ENCODE results near the gene WIPF1.
"Not testable (repeated sequence)": the region's sequence is repeated elsewhere in the genome, so short reads cannot be mapped to it uniquely, and the experiment has no call there.

Gene WIPF1

DNA sequence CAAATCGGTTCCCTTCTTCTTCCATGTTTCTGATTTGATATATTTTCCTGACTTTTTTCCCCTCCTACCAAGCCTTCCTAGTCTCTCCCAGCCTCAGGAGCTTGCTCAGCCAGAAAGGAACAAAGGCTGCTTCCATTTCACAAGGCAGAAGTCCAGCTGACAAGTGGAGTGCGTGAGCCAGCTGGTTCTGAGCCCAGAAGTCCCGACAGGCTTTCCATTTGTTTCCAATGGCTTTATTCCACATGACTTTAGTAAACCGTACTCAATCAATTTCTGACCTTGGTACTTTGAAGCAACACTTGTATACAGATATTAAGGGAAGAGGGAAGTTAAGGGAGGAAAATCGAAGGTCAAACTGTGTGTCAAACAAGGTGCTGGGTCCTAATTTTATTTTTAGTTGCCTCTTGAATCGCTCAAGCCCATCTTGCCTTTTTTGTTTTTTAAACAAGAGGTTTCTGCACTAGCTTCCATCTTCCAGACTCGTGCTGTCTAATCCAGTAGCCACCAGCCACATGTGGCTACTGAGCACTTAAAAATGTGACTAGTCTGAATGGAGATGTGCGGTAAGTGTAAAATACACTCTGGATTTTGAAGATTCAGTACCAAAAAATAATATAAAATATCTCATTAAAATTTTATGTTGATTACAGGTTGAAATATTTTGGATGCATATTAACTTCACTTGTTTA, 36.2 kb downstream of the WIPF1 start:
- Mint-ChIP-seq H3K36me3 (ENCODE audit: low read depth) (peaks cover 38% of the 10 kb centered on the region), H3K4me1 (peaks cover 13% of the 10 kb centered on the region), H3K9me3 (no peaks in the 10 kb centered on the region), H3K27ac (peak overlapping the region; percentile 72), H3K27me3 (no peaks in the 10 kb centered on the region), H3K4me3 (no peak overlapping the region)
- DNase-seq (no peak), ATAC-seq (no peak)

- Mint-ChIP-seq H3K9me3 (no peaks in the 10 kb centered on the region), H3K4me1 (peaks cover 20% of the 10 kb centered on the region), H3K4me3 (no peak overlapping the region), H3K27me3 (no peaks in the 10 kb centered on the region), H3K36me3 (ENCODE audit: low read depth) (peaks cover 40% of the 10 kb centered on the region), H3K27ac (peak overlapping the region; percentile 72)
- ATAC-seq (no peak), DNase-seq (no peak)
These were observed 36.9 kb downstream of the WIPF1 start for GRCh38 chr2:174560737-174561136.

GRCh38 chr2:174555998-174556397, 41.6 kb downstream of the WIPF1 start:
- Mint-ChIP-seq H3K27ac (no peak overlapping the region), H3K27me3 (no peaks in the 10 kb centered on the region)

GRCh38 chr2:174554529-174555150, 43.0 kb downstream of the WIPF1 start:
- Mint-ChIP-seq H3K4me1 (peaks cover 45% of the 10 kb centered on the region), H3K9me3 (no peaks in the 10 kb centered on the region), H3K27me3 (no peaks in the 10 kb centered on the region), H3K4me3 (no peak overlapping the region), H3K27ac (peak overlapping the region; percentile 82), H3K36me3 (ENCODE audit: low read depth) (peaks cover 12% of the 10 kb centered on the region)
- ATAC-seq: no peak
- no peak for DNase-seq

More at GRCh38 chr2:174555998-174556397, 41.6 kb downstream of the WIPF1 start:
- H3K36me3 Mint-ChIP-seq (ENCODE audit: low read depth): peaks cover 17% of the 10 kb centered on the region
- no peak overlapping the region for H3K4me3 Mint-ChIP-seq
- no peaks in the 10 kb centered on the region for H3K9me3 Mint-ChIP-seq
- DNase-seq: no peak
- peaks cover 52% of the 10 kb centered on the region for H3K4me1 Mint-ChIP-seq
- no peak for ATAC-seq

DNA sequence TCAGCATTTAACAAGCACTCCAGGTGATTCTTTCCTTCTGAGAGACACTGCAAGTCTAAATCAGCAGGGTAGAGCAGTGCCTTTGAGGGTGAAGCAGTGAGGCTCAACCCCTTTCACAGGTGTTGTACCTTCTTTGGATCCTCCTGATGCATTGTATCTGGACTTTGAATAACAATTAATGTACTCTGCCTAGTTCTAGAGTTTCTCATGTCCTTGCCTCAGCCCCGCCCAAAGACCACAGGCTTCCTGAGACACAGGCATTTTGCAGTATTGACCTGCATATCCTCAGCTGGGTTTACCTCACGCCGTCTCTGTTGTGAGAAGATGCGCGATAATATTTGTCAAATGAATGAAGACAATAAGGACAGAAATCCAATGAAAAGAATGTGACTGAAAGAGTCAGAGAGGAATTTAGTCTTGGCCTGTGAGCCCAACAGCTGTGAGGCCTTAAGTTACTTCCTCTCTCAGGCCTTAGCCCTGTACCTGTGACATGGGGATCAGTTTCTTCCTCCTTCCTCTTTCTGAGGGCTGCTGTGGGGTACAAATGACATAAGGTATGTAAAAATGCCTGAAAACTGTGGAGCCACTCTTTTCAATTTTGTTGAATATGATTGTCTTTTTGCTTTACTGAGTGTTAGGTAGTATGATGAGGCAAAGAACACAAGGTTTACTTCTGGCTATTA, 43.7 kb downstream of the WIPF1 start:
- Mint-ChIP-seq H3K36me3 (ENCODE audit: low read depth) (peaks cover 11% of the 10 kb centered on the region), H3K4me3 (no peak overlapping the region), H3K9me3 (no peaks in the 10 kb centered on the region), H3K4me1 (peaks cover 45% of the 10 kb centered on the region), H3K27ac (peak overlapping the region; percentile 82), H3K27me3 (no peaks in the 10 kb centered on the region)
- DNase-seq: no peak
- ATAC-seq: peak; percentile 31

DNA sequence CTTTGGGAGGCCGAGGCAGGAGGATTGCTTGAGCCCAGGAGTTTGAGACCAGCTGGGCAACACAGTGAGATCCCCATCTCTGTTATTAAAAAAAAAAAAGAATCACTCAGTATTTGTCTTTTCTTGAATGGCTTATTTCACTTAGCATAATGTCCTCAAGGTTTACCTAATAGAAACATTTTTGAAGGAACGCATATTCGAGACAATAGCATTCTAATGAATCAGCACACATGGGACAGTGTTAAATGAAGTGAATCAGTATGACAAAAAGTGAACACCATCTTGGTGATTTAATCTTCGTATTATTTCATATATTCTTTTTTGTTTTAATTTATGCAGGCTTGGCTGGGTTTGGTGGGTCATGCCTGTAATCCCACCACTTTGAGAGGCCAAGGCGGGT, 44.7 kb downstream of the WIPF1 start:
- Mint-ChIP-seq H3K27me3 (no peaks in the 10 kb centered on the region), H3K4me1 (peaks cover 45% of the 10 kb centered on the region), H3K4me3 (no peak overlapping the region), H3K27ac (peak overlapping the region; percentile 3), H3K36me3 (ENCODE audit: low read depth) (peaks cover 10% of the 10 kb centered on the region), H3K9me3 (no peaks in the 10 kb centered on the region)
- ATAC-seq: no peak
- no peak for DNase-seq

DNA sequence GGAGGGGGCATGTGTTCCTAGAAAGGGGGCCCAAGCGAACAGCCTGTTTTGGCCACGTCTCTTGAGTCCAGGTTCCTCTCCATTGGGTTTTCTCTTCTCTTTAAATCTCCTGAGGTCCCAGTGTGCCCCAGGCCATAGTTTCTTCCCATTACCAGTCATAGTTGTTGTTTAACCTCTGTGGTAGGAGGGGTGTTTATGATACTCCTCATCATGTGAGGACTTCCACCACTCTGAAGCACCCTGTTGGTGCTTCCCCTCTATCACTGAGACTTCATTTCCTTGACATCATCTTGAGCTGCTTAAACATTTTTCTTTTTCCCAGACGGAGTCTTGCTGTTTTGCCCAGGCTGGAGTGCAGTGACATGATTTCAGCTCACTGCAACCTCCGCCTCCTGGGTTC, 45.9 kb downstream of the WIPF1 start:
- Mint-ChIP-seq H3K36me3 (ENCODE audit: low read depth) (peaks cover 10% of the 10 kb centered on the region), H3K4me1 (peaks cover 45% of the 10 kb centered on the region), H3K9me3 (no peaks in the 10 kb centered on the region), H3K27me3 (no peaks in the 10 kb centered on the region), H3K27ac (peak overlapping the region; percentile 74), H3K4me3 (no peak overlapping the region)
- ATAC-seq (peak; percentile 47), DNase-seq (no peak)

GRCh38 chr2:174548646-174549045, 49.0 kb downstream of the WIPF1 start:
- not testable (repeated sequence) for H3K9me3 Mint-ChIP-seq; H3K36me3 Mint-ChIP-seq (ENCODE audit: low read depth); H3K27ac Mint-ChIP-seq; H3K27me3 Mint-ChIP-seq; H3K4me3 Mint-ChIP-seq; ATAC-seq; DNase-seq
- H3K4me1 Mint-ChIP-seq: peaks cover 25% of the 10 kb centered on the region

GRCh38 chr2:174548021-174548420, 49.6 kb downstream of the WIPF1 start:
- not testable (repeated sequence) for H3K27ac Mint-ChIP-seq; ATAC-seq; H3K36me3 Mint-ChIP-seq (ENCODE audit: low read depth); DNase-seq; H3K9me3 Mint-ChIP-seq; H3K4me3 Mint-ChIP-seq; H3K27me3 Mint-ChIP-seq
- peaks cover 23% of the 10 kb centered on the region for H3K4me1 Mint-ChIP-seq

DNA sequence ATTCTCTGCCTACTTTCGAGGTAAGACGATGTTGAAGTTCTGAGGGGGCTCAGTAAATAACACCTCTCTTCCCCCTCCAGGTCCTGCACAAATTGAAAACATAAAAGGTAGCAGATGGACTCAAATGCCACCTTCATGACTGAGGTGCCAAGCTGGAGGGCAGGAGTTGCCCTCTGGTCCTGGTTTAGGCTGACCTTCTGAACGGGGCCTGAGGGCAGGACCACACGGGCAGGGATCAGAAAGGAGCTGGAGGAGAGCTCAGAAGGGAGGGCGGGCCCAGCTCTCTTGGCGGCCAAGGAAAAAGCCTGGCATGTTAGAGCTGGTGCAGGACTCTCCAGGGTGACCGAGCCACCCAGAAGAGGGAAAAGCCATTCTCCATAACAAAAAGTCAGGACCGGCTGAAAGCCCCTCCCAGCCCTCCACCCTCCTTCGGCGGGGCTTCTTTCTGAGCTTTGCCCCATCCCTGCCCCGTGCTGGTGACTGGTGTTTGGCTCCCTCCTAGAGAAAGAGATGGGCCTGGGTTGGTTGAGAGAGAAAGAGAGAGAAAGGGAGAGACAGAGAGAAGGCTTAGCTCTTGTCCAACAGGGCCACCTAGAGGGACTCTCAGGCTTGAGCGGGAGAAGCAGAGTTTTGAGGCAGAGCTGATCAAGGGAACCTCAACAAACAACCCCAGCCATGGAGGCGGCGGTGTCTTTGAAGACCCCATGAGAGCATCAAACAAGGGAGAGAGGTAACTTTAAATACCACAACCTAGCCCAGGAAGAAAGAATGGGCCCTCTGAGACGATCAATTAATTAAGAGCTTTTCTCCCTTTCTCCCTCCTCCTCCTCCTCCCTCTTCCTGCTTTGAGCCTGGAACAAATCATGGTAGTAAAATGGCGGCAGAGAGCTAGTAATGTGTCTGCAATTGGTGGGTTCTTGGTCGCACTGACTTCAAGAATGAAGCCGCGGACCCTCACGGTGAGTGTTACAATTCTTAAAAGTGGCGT, 50.8 kb downstream of the WIPF1 start:
- DNase-seq: peak; percentile 39
- H3K4me1 Mint-ChIP-seq: peaks cover 12% of the 10 kb centered on the region
- no peaks in the 10 kb centered on the region for H3K27me3 Mint-ChIP-seq
- H3K9me3 Mint-ChIP-seq: no peaks in the 10 kb centered on the region
- ATAC-seq: peak; percentile 67
- no peak overlapping the region for H3K27ac Mint-ChIP-seq
- H3K36me3 Mint-ChIP-seq (ENCODE audit: low read depth): no peaks in the 10 kb centered on the region
- H3K4me3 Mint-ChIP-seq: peak overlapping the region; percentile 15

GRCh38 chr2:174545240-174545639, 52.4 kb downstream of the WIPF1 start:
- Mint-ChIP-seq H3K4me3 (no peak overlapping the region), H3K27ac (no peak overlapping the region), H3K27me3 (no peaks in the 10 kb centered on the region), H3K36me3 (ENCODE audit: low read depth) (no peaks in the 10 kb centered on the region), H3K4me1 (peaks cover 7% of the 10 kb centered on the region), H3K9me3 (no peaks in the 10 kb centered on the region)
- no peak for ATAC-seq
- no peak for DNase-seq

- no peak for DNase-seq
- H3K9me3 Mint-ChIP-seq: no peaks in the 10 kb centered on the region
- H3K4me3 Mint-ChIP-seq: no peak overlapping the region
- no peaks in the 10 kb centered on the region for H3K27me3 Mint-ChIP-seq
- ATAC-seq: no peak
- no peaks in the 10 kb centered on the region for H3K36me3 Mint-ChIP-seq (ENCODE audit: low read depth)
- H3K4me1 Mint-ChIP-seq: peaks cover 7% of the 10 kb centered on the region
- H3K27ac Mint-ChIP-seq: no peak overlapping the region
These were observed 52.8 kb downstream of the WIPF1 start for GRCh38 chr2:174544802-174545201.

- H3K27me3 Mint-ChIP-seq: no peaks in the 10 kb centered on the region
- H3K4me3 Mint-ChIP-seq: no peak overlapping the region
- no peak overlapping the region for H3K27ac Mint-ChIP-seq
- H3K9me3 Mint-ChIP-seq: no peaks in the 10 kb centered on the region
- DNase-seq (peak; percentile 16), ATAC-seq (peak; percentile 86)
- H3K36me3 Mint-ChIP-seq (ENCODE audit: low read depth): no peaks in the 10 kb centered on the region
- H3K4me1 Mint-ChIP-seq: peaks cover 7% of the 10 kb centered on the region
These were observed 53.4 kb downstream of the WIPF1 start for GRCh38 chr2:174544156-174544555.

GRCh38 chr2:174540893-174541292, 56.7 kb downstream of the WIPF1 start:
- H3K9me3 Mint-ChIP-seq: no peaks in the 10 kb centered on the region
- DNase-seq: no peak
- no peaks in the 10 kb centered on the region for H3K36me3 Mint-ChIP-seq (ENCODE audit: low read depth)

More at GRCh38 chr2:174540893-174541292, 56.7 kb downstream of the WIPF1 start:
- Mint-ChIP-seq H3K27ac (no peak overlapping the region), H3K4me3 (no peak overlapping the region), H3K4me1 (peaks cover 7% of the 10 kb centered on the region), H3K27me3 (no peaks in the 10 kb centered on the region)
- no peak for ATAC-seq
